Measurements from ENCODE around the gene SAAL1. TPM values are rescaled to one million over a fixed set of nuclear protein-coding genes. Genes with fewer than 3 reads are reported as not detected.

The SAAL1 gene
- total RNA-seq (2021; ENCODE audit: unreplicated experiment), result 19.5 TPM
- 18.4 TPM for polyA plus RNA-seq (2012; ENCODE audit: insufficient read length)
- percentile 75 among the genes with signal in this experiment for Bru-seq, nascent RNA
- percentile 68 among the genes with signal in this experiment for BruChase-seq, experiment 1, labeled RNA remaining after a 2-hour chase
- BruChase-seq, experiment 2, labeled RNA remaining after a 6-hour chase, result percentile 66 among the genes with signal in this experiment
- long read RNA-seq, transcript SAAL1-202 (12 exons, 1,582 nt), result major isoform, 9 of 29 reads
- long read RNA-seq, transcript SAAL1-201 (12 exons, 1,518 nt), result minor isoform, 7 of 29 reads
- long read RNA-seq, partial matches to known transcripts, result 4 of 29 reads
- long read RNA-seq, other reads (novel, unspliced or antisense), result 8 of 29 reads

GRCh38 chr11:18105802-18106574, at the start of gene SAAL1:
SAAL1 (minus strand) TSS chr11:18106082; CDS start chr11:18106041, 41 bp downstream.
- intact Hi-C loops (cut with micrococcal nuclease; ENCODE audit: unreplicated experiment), result loop anchor here (5.0 kb wide), 1 partner anchor 114 kb away; no protein-coding TSS in a partner anchor
- POLR2A ChIA-PET, result interaction anchor here (0.6 kb wide), 1 partner anchor 192 kb away, joined by 9 read pairs; no protein-coding TSS in a partner anchor
- in situ Hi-C loops (cut with HindIII; ENCODE audit: low pct_unique_long_range_greater_than_20kb, low sequenced_read_pairs), result no loop called here

More at GRCh38 chr11:18105802-18106574, at the start of gene SAAL1:
- CTCF ChIA-PET, result interaction anchor here (0.6 to 0.8 kb wide), 3 partner anchors 9 to 1350 kb away, joined by 3 to 9 read pairs (median 7); no protein-coding TSS in a partner anchor
- peak; percentile 95 for TF ChIP-seq CTCF (IDR thresholded peaks at IDR 0.05)
- peak; percentile 78 for TF ChIP-seq POLR2AphosphoS5 (IDR thresholded peaks at IDR 0.05; ENCODE audit: low read depth, low read length)
- TF ChIP-seq REST (IDR thresholded peaks at IDR 0.05; ENCODE audit: insufficient read depth in 1 of 2, low read depth in 2 of 2, low read length in 1 of 2), result 0 out of 4 replicates have a peak, but pooled peaks of 1 of the 2 experiments have one; percentile 34
- 0 out of 2 replicates have a peak, but pooled peaks have one; percentile 30 for TF ChIP-seq TCF7L2 (IDR thresholded peaks at IDR 0.05; ENCODE audit: low read depth, low read length)
- TF ChIP-seq SIN3A (IDR thresholded peaks at IDR 0.05; ENCODE audit: borderline replicate concordance, insufficient read depth, low read depth, low read length), result peak; percentile 71
- Histone ChIP-seq H3K9me3 (ENCODE audit: control insufficient read depth, insufficient read depth, low read depth, low read length) (no peaks in the 10 kb centered on the region), H3K4me3 (ENCODE audit: low read depth in 2 of 2, low read length in 2 of 2) (peak within 1 kb of the TSS; percentile 88 to 96), H3K36me3 (ENCODE audit: control insufficient read depth, insufficient read depth, low read length) (peaks cover 7% of the 10 kb centered on the region), H3K27me3 (ENCODE audit: control insufficient read depth, insufficient read depth, low read length) (no peaks in the 10 kb centered on the region; the same call in 1 of the 2 replicates), H3K27ac (ENCODE audit: low read length) (peak within 1 kb of the TSS; percentile 76), H3K4me1 (ENCODE audit: control insufficient read depth, insufficient read depth, low read length) (peaks cover 15% of the 10 kb centered on the region)
- DNase-seq (ENCODE audit: low read depth, low spot score) (peak; percentile 41), ATAC-seq (peak; percentile 99)
- BruUV-seq (replicated peaks), result no TSS peak

All from Panc1 (cell line).